Stimulated activated CD4-positive, alpha-beta T cell treated with anti-CD3 and anti-CD28 coated beads, Interleukin-4, amount 100 ng/mL, for 48 hours (primary cell): ENCODE measurements around the gene TGFBRAP1.
A peak's percentile ranks its signal among the peaks of the same experiment; 100 is the strongest.
"Not testable (repeated sequence)": the region's sequence is repeated elsewhere in the genome, so short reads cannot be mapped to it uniquely, and the experiment has no call there.

Experiments used
- DNase-seq, 2 donors: peaks; one replicate each; pipeline ENCODE4 v3.0.0-alpha.2; 2020; ENCODE audit warnings: low read depth in 2 of 2

Gene TGFBRAP1

GRCh38 chr2:105358593-105358992, 29.1 kb upstream of the TGFBRAP1 start:
- DNase-seq, result no peak

- DNase-seq, result no peak
Measured at GRCh38 chr2:105357122-105357521, 27.6 kb upstream of the TGFBRAP1 start.

GRCh38 chr2:105344704-105345345, 15.3 kb upstream of the TGFBRAP1 start:
- no peak for DNase-seq

GRCh38 chr2:105339414-105339813, 9.9 kb upstream of the TGFBRAP1 start:
- DNase-seq, result no peak

GRCh38 chr2:105338020-105338385, 8.5 kb upstream of the TGFBRAP1 start:
- no peak for DNase-seq

- peak; percentile 83 to 87 for DNase-seq
Measured at GRCh38 chr2:105337122-105338019, 7.8 kb upstream of the TGFBRAP1 start, which contains the start of gene C2orf49. TSS of gene C2orf49 (plus strand) at chr2:105337540. CDS start at chr2:105337588, 48 bp downstream.

- DNase-seq, result no peak
Measured at GRCh38 chr2:105336786-105337121, 7.2 kb upstream of the TGFBRAP1 start.

- DNase-seq, result no peak
Measured at GRCh38 chr2:105335469-105335868, 5.9 kb upstream of the TGFBRAP1 start.

- DNase-seq, result no peak
Measured at GRCh38 chr2:105334211-105334610, 4.7 kb upstream of the TGFBRAP1 start.

GRCh38 chr2:105330681-105331375, 1.3 kb upstream of the TGFBRAP1 start:
- no peak for DNase-seq

GRCh38 chr2:105329197-105329554, 359 bp downstream of the TGFBRAP1 start:
- peak in 1 of 2 donors; percentile 19 for DNase-seq

- DNase-seq, result no peak
Measured at GRCh38 chr2:105328281-105329196, 996 bp downstream of the TGFBRAP1 start.

GRCh38 chr2:105327690-105328089, 1.8 kb downstream of the TGFBRAP1 start:
- DNase-seq, result no peak

- DNase-seq, result not testable (repeated sequence)
Measured at GRCh38 chr2:105327271-105327670, 2.3 kb downstream of the TGFBRAP1 start.

GRCh38 chr2:105325389-105325963, 4.1 kb downstream of the TGFBRAP1 start:
- no peak for DNase-seq

GRCh38 chr2:105324732-105325131, 4.8 kb downstream of the TGFBRAP1 start:
- no peak for DNase-seq

- no peak for DNase-seq
Measured at GRCh38 chr2:105324101-105324500, 5.4 kb downstream of the TGFBRAP1 start.

GRCh38 chr2:105323111-105323510, 6.4 kb downstream of the TGFBRAP1 start:
- no peak for DNase-seq

GRCh38 chr2:105321875-105322646, 7.5 kb downstream of the TGFBRAP1 start:
- DNase-seq, result no peak

GRCh38 chr2:105320651-105321215, 8.8 kb downstream of the TGFBRAP1 start:
- DNase-seq, result no peak
